ENCODE measurements around the gene APP. TPM values are rescaled to one million over a fixed set of nuclear protein-coding genes. Genes with fewer than 3 reads are reported as not detected.

The APP gene
- total RNA-seq, 2 donors from 2014 or later, result 256 to 423 TPM

DNA sequence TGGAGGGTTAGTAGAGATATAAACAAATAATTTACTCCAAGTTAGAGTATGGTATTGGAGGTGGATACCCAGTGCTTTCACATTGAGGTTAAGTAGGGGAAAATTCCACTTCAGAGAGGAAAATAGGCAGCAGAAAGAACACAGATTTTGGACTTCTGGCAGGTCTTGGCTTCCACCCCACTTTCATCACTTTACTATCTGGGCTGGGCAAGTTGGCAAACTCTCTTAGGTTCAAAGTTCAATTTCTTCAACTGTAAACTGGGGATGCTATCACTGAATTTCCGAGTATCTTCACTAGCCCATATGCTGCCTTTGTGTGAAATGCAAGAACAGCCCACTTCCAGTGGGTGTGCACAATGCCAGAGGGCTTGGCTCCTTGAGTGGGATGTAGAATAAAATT is 220.9 kb downstream of the APP start:
- TF ChIP-seq, protein P1, sequence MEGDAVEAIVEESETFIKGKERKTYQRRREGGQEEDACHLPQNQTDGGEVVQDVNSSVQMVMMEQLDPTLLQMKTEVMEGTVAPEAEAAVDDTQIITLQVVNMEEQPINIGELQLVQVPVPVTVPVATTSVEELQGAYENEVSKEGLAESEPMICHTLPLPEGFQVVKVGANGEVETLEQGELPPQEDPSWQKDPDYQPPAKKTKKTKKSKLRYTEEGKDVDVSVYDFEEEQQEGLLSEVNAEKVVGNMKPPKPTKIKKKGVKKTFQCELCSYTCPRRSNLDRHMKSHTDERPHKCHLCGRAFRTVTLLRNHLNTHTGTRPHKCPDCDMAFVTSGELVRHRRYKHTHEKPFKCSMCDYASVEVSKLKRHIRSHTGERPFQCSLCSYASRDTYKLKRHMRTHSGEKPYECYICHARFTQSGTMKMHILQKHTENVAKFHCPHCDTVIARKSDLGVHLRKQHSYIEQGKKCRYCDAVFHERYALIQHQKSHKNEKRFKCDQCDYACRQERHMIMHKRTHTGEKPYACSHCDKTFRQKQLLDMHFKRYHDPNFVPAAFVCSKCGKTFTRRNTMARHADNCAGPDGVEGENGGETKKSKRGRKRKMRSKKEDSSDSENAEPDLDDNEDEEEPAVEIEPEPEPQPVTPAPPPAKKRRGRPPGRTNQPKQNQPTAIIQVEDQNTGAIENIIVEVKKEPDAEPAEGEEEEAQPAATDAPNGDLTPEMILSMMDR (IDR thresholded peaks at IDR 0.05), result no peak
- no peak for TF ChIP-seq POLR2A (IDR thresholded peaks at IDR 0.05)
- ATAC-seq, result no peak

DNA sequence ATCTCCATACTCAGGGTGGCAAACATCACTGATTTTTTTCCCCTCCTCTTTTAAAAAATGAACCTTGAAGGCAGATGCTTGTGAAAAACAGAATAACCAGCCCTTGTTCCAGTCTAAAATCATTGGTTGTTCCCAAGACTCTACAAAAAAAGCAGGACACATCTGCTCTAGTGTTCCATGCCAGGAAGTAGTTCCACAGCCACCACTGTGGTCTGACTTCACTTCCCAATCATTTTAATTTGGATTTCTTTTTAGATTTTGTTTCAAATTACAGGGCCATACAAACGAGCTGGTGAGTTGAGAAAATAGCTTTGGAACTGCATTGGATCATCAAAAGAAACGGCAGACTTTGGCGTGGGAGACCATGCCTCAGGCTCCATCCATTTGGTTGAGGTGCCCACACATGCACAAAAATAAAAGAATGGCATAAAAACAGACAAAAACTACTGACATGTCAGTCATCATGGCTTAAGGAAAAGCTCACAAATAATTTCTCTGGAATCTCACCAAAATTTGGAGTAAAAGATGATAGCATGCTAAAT is 225.8 kb downstream of the APP start:
- WGBS, 2 donors, result 79 to 83% methylated on average over 3 of the region's 3 CpGs
- Histone ChIP-seq H3K27ac (no peak overlapping the region), H3K9me3 (no peaks in the 10 kb centered on the region), H3K36me3 (replicated peaks in 1 of 2; ENCODE audit: insufficient read depth in 1 of 2, low read depth in 2 of 2) (no peaks in the 10 kb centered on the region), H3K4me3 (no peak overlapping the region), H3K27me3 (no peaks in the 10 kb centered on the region), H3K4me1 (peaks cover 3% of the 10 kb centered on the region)
- intact Hi-C loops (cut with DNase I), result no loop called here
- TF ChIP-seq POLR2A (IDR thresholded peaks at IDR 0.05), result no peak
- TF ChIP-seq, protein P1 (IDR thresholded peaks at IDR 0.05), result no peak
- DNase-seq (no peak), ATAC-seq (no peak)

More for the DNA sequence above, 220.9 kb downstream of the APP start:
- Histone ChIP-seq H3K36me3 (replicated peaks in 1 of 2; ENCODE audit: insufficient read depth in 1 of 2, low read depth in 2 of 2) (no peaks in the 10 kb centered on the region), H3K4me3 (no peak overlapping the region), H3K9me3 (no peaks in the 10 kb centered on the region), H3K4me1 (peaks cover 5% of the 10 kb centered on the region), H3K27me3 (no peaks in the 10 kb centered on the region), H3K27ac (no peak overlapping the region)
- intact Hi-C loops (cut with DNase I), result no loop called here
- WGBS, 2 donors, result 0% methylated on average over 1 of the region's 1 CpG; no CpG with 5 or more reads in 1 of the 2 donors
- DNase-seq, result peak in 1 of 4 donors; percentile 18

DNA sequence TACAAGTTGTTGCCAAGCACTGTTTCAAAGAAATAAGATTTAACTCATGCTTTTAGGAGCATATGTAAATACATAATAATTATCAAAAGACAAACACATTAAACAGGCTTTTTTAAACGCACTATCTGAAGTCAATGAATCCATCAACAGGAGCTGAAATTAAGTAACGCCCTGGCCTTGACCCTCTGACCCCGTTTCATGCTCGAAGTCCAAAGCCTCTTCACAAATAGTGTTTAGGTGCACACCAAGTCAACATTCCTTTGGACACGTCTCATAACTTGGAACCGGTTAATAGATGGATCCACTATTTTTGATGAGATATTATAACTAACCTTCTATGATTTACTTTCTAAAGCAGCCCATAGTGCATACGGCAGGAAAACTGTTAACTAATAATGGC is 226.5 kb downstream of the APP start:
- intact Hi-C loops (cut with DNase I), result no loop called here
- H3K4me1 ChIP-seq, result no peaks in the 10 kb centered on the region
- H3K4me3 ChIP-seq, result no peak overlapping the region
- ATAC-seq (no peak), DNase-seq (no peak)
- H3K27me3 ChIP-seq, result no peaks in the 10 kb centered on the region
- 45 to 50% methylated on average over 7 of the region's 7 CpGs for WGBS, 2 donors
- H3K36me3 ChIP-seq (replicated peaks in 1 of 2; ENCODE audit: insufficient read depth in 1 of 2, low read depth in 2 of 2), result no peaks in the 10 kb centered on the region
- TF ChIP-seq POLR2A (IDR thresholded peaks at IDR 0.05), result no peak
- TF ChIP-seq, protein P1 (IDR thresholded peaks at IDR 0.05), result no peak
- H3K27ac ChIP-seq, result no peak overlapping the region
- no peaks in the 10 kb centered on the region for H3K9me3 ChIP-seq

- H3K4me3 ChIP-seq, result no peak overlapping the region
- intact Hi-C loops (cut with DNase I), result no loop called here
- no peaks in the 10 kb centered on the region for H3K36me3 ChIP-seq (replicated peaks in 1 of 2; ENCODE audit: insufficient read depth in 1 of 2, low read depth in 2 of 2)
- H3K9me3 ChIP-seq, result no peaks in the 10 kb centered on the region
- no peak for ATAC-seq
- WGBS, 2 donors, result 84 to 86% methylated on average over 9 of the region's 9 CpGs
- no peak for TF ChIP-seq POLR2A (IDR thresholded peaks at IDR 0.05)
- TF ChIP-seq, protein P1 (IDR thresholded peaks at IDR 0.05), result no peak
- H3K4me1 ChIP-seq, result no peaks in the 10 kb centered on the region
- no peaks in the 10 kb centered on the region for H3K27me3 ChIP-seq
- no peak for DNase-seq
- H3K27ac ChIP-seq, result no peak overlapping the region
These were observed 228.4 kb downstream of the APP start for GRCh38 chr21:25942135-25942534.

DNA sequence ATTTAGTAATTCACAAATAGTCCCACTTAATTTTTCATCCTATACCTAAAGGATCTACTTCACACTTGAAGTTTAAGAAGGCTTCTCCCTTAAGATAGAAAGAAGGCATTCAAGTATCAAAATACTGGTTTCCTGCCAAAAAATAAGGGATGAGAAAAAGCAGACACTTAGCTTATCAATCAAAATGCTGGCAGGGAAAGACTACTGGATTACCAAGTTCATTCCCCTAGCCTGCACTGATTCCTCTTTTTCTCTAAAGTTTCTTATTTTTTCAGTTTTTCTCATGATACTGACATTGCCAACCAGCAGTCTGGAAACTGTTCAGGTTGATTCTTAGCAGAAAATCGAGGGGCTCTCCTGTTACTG is 231.2 kb downstream of the APP start:
- DNase-seq (no peak), ATAC-seq (no peak)
- H3K9me3 ChIP-seq, result no peaks in the 10 kb centered on the region
- 31 to 38% methylated on average over 1 of the region's 1 CpG for WGBS, 2 donors
- H3K36me3 ChIP-seq (replicated peaks in 1 of 2; ENCODE audit: insufficient read depth in 1 of 2, low read depth in 2 of 2), result no peaks in the 10 kb centered on the region
- H3K4me1 ChIP-seq, result peaks cover 10% of the 10 kb centered on the region
- H3K27me3 ChIP-seq, result no peaks in the 10 kb centered on the region
- TF ChIP-seq, protein P1 (IDR thresholded peaks at IDR 0.05), result no peak
- no peak for TF ChIP-seq POLR2A (IDR thresholded peaks at IDR 0.05)
- intact Hi-C loops (cut with DNase I), result no loop called here
- no peak overlapping the region for H3K27ac ChIP-seq
- H3K4me3 ChIP-seq, result no peak overlapping the region
